ENCODE results near the gene AMACR. TPM values are rescaled to one million over a fixed set of nuclear protein-coding genes. Genes with fewer than 3 reads are reported as not detected.

The AMACR gene
- total RNA-seq, 1 experiment from 2014 or later: 20.6 TPM

- BruUV-seq (replicated peaks): no TSS peak
- no peaks in the 10 kb centered on the region for H3K4me1 ChIP-seq (ENCODE audit: control insufficient read depth, insufficient read depth, low read length)
- no peak for ATAC-seq
- TF ChIP-seq POLR2AphosphoS5 (IDR thresholded peaks at IDR 0.05; ENCODE audit: low read depth, low read length): no peak
- no peak for TF ChIP-seq TCF7L2 (IDR thresholded peaks at IDR 0.05; ENCODE audit: low read depth, low read length)
- TF ChIP-seq SIN3A (IDR thresholded peaks at IDR 0.05; ENCODE audit: borderline replicate concordance, insufficient read depth, low read depth, low read length): no peak
- no peak for TF ChIP-seq CTCF (IDR thresholded peaks at IDR 0.05)
- TF ChIP-seq, protein P1, sequence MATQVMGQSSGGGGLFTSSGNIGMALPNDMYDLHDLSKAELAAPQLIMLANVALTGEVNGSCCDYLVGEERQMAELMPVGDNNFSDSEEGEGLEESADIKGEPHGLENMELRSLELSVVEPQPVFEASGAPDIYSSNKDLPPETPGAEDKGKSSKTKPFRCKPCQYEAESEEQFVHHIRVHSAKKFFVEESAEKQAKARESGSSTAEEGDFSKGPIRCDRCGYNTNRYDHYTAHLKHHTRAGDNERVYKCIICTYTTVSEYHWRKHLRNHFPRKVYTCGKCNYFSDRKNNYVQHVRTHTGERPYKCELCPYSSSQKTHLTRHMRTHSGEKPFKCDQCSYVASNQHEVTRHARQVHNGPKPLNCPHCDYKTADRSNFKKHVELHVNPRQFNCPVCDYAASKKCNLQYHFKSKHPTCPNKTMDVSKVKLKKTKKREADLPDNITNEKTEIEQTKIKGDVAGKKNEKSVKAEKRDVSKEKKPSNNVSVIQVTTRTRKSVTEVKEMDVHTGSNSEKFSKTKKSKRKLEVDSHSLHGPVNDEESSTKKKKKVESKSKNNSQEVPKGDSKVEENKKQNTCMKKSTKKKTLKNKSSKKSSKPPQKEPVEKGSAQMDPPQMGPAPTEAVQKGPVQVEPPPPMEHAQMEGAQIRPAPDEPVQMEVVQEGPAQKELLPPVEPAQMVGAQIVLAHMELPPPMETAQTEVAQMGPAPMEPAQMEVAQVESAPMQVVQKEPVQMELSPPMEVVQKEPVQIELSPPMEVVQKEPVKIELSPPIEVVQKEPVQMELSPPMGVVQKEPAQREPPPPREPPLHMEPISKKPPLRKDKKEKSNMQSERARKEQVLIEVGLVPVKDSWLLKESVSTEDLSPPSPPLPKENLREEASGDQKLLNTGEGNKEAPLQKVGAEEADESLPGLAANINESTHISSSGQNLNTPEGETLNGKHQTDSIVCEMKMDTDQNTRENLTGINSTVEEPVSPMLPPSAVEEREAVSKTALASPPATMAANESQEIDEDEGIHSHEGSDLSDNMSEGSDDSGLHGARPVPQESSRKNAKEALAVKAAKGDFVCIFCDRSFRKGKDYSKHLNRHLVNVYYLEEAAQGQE (IDR thresholded peaks at IDR 0.05; ENCODE audit: insufficient read depth in 1 of 2, low read depth in 2 of 2, low read length in 1 of 2): no peak
- H3K4me3 ChIP-seq (ENCODE audit: low read depth in 2 of 2, low read length in 2 of 2): no peak overlapping the region
- ChIA-PET POLR2A (no interaction called here), CTCF (no interaction called here)
- H3K27me3 ChIP-seq (ENCODE audit: control insufficient read depth, insufficient read depth, low read length): no peaks in the 10 kb centered on the region
- H3K9me3 ChIP-seq (ENCODE audit: control insufficient read depth, insufficient read depth, low read depth, low read length): no peaks in the 10 kb centered on the region
- intact Hi-C loops (cut with micrococcal nuclease; ENCODE audit: unreplicated experiment): no loop called here
- no peak overlapping the region for H3K27ac ChIP-seq (ENCODE audit: low read length)
- no peaks in the 10 kb centered on the region for H3K36me3 ChIP-seq (ENCODE audit: control insufficient read depth, insufficient read depth, low read length)
- no peak for DNase-seq (ENCODE audit: low read depth, low spot score)
- in situ Hi-C loops (cut with HindIII; ENCODE audit: low pct_unique_long_range_greater_than_20kb, low sequenced_read_pairs): no loop called here
These were observed 8.4 kb upstream of the AMACR start for GRCh38 chr5:34016222-34016621.

DNA sequence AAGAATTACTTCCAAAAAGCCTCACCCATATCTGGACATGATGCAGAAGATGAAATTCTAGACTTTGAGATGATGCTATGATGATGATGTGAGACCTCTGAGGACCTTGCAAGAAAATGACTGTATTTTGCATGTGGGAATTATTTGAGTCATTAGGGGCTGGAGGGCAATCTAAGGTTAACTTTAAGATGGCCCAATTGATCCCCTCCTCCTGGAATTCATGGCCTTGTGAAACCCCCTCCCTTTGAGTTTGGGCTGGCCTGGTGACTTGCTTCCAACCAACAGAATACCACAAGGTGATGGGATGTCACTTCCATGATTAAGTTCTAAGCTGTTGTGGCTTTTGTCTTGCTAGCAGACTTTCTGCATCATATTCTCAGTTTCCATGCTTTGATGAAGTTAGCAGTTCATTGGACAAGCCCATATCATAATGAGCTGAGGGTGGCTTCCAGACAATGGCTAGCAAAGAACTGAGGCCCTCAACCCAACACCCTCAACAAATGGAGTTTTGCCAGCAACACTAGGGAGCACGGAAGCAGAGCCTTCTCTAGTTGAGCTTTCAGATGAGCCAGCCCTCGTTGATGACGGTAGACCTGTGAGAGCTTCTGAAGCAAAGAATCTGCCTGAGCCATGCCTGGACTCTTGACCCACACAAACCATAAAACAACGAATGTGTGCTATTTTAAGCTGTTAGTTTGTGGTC is 7.4 kb upstream of the AMACR start:
- no peak overlapping the region for H3K27ac ChIP-seq (ENCODE audit: low read length)
- H3K4me1 ChIP-seq (ENCODE audit: control insufficient read depth, insufficient read depth, low read length): no peaks in the 10 kb centered on the region
- in situ Hi-C loops (cut with HindIII; ENCODE audit: low pct_unique_long_range_greater_than_20kb, low sequenced_read_pairs): no loop called here
- BruUV-seq (replicated peaks): no TSS peak
- H3K36me3 ChIP-seq (ENCODE audit: control insufficient read depth, insufficient read depth, low read length): no peaks in the 10 kb centered on the region
- intact Hi-C loops (cut with micrococcal nuclease; ENCODE audit: unreplicated experiment): no loop called here
- TF ChIP-seq CTCF (IDR thresholded peaks at IDR 0.05): no peak
- no peak for TF ChIP-seq SIN3A (IDR thresholded peaks at IDR 0.05; ENCODE audit: borderline replicate concordance, insufficient read depth, low read depth, low read length)
- TF ChIP-seq TCF7L2 (IDR thresholded peaks at IDR 0.05; ENCODE audit: low read depth, low read length): no peak
- TF ChIP-seq, protein P1 (IDR thresholded peaks at IDR 0.05; ENCODE audit: insufficient read depth in 1 of 2, low read depth in 2 of 2, low read length in 1 of 2): no peak
- no peak overlapping the region for H3K4me3 ChIP-seq (ENCODE audit: low read depth in 2 of 2, low read length in 2 of 2)
- ATAC-seq: no peak
- POLR2A ChIA-PET: no interaction called here
- DNase-seq (ENCODE audit: low read depth, low spot score): no peak
- H3K9me3 ChIP-seq (ENCODE audit: control insufficient read depth, insufficient read depth, low read depth, low read length): no peaks in the 10 kb centered on the region
- CTCF ChIA-PET: no interaction called here
- H3K27me3 ChIP-seq (ENCODE audit: control insufficient read depth, insufficient read depth, low read length): no peaks in the 10 kb centered on the region

Data from Panc1 (cell line).